GM23338 (cell line): ENCODE measurements around the gene ARHGAP27.

Experiments
- CREB1 ChIP-seq: fragments of 250-450 bp; sonication (Bioruptor Pico); IDR thresholded peaks from 2 replicates; pipeline ENCODE4 v1.5.0; 2020; ENCODE audit warnings: low read depth, mild to moderate bottlenecking, moderate library complexity
- EZH2 ChIP-seq: fragments of 200-600 bp; sonication (generic); IDR thresholded peaks from one replicate; pipeline ENCODE4 v1.8.0; 2017; ENCODE audit warnings: antibody characterized with exemption, mild to moderate bottlenecking, low read depth; ENCODE audit not compliant: unreplicated experiment
- EZH2phosphoT487 ChIP-seq: fragments of 200-600 bp; sonication (generic); IDR thresholded peaks from one replicate; pipeline ENCODE4 v1.8.1; 2018; ENCODE audit warnings: antibody characterized with exemption; ENCODE audit not compliant: unreplicated experiment
- NANOG ChIP-seq: IDR thresholded peaks from 2 replicates; pipeline ENCODE4 v1.6.1; 2016; ENCODE audit warnings: antibody characterized with exemption, borderline replicate concordance
- POLR2AphosphoS5 ChIP-seq: IDR thresholded peaks from 2 replicates; pipeline ENCODE4 v1.6.1; 2016; ENCODE audit warnings: antibody characterized with exemption, low read depth
- STAT1 ChIP-seq: IDR thresholded peaks from one replicate; pipeline ENCODE4 v1.6.1; 2016; ENCODE audit warnings: antibody characterized with exemption; ENCODE audit not compliant: unreplicated experiment
- ZNF331 ChIP-seq: fragments of 250-450 bp; sonication (Bioruptor Pico); IDR thresholded peaks from 2 replicates; pipeline ENCODE4 v1.5.0; 2020; ENCODE audit warnings: low read depth, mild to moderate bottlenecking, moderate library complexity
- TF ChIP-seq, protein P1 (sequence below), 2 experiments: fragments of 200-600 bp in 1 of 2; sonication (generic) in 1 of 2; conservative IDR thresholded peaks; 2 replicates each; pipeline versions ENCODE4 v1.5.1 to v1.6.1; 2016 to 2017; ENCODE audit warnings: antibody characterized with exemption in 2 of 2, low read depth in 2 of 2, mild to moderate bottlenecking in 2 of 2, moderate library complexity in 1 of 2
- TF ChIP-seq, protein P2 (sequence below): IDR thresholded peaks from one replicate; pipeline ENCODE4 v1.6.1; 2018; ENCODE audit warnings: antibody characterized with exemption; ENCODE audit not compliant: unreplicated experiment
- TF ChIP-seq, protein P3 (sequence below): IDR thresholded peaks from 2 replicates; pipeline ENCODE4 v1.6.1; 2016; ENCODE audit warnings: antibody characterized with exemption

DNA sequence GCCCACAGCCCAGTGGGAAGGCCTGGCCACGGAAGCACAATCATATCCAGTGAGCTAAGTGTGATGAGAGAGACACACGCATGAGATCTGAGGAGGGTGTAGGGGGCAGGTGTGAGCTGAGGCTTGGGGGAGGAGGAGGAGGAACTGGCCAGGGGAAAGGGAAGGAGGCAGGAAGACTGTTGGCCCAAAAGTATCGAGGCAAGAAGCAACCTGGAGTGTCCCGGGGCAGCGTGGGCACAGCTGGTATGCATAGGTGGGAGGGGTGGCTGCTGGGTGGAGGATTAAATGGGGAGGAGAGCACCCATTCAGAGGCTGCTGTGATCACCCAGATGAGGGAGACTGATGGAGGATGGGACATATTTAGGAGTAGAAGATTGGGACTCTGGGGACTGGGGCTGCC, 41.4 kb downstream of the ARHGAP27 start:
- TF ChIP-seq, protein P1, sequence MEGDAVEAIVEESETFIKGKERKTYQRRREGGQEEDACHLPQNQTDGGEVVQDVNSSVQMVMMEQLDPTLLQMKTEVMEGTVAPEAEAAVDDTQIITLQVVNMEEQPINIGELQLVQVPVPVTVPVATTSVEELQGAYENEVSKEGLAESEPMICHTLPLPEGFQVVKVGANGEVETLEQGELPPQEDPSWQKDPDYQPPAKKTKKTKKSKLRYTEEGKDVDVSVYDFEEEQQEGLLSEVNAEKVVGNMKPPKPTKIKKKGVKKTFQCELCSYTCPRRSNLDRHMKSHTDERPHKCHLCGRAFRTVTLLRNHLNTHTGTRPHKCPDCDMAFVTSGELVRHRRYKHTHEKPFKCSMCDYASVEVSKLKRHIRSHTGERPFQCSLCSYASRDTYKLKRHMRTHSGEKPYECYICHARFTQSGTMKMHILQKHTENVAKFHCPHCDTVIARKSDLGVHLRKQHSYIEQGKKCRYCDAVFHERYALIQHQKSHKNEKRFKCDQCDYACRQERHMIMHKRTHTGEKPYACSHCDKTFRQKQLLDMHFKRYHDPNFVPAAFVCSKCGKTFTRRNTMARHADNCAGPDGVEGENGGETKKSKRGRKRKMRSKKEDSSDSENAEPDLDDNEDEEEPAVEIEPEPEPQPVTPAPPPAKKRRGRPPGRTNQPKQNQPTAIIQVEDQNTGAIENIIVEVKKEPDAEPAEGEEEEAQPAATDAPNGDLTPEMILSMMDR (conservative IDR thresholded peaks at IDR 0.05; ENCODE audit: low read depth in 2 of 2) = no peak
- no peak for TF ChIP-seq NANOG
- TF ChIP-seq, protein P2, sequence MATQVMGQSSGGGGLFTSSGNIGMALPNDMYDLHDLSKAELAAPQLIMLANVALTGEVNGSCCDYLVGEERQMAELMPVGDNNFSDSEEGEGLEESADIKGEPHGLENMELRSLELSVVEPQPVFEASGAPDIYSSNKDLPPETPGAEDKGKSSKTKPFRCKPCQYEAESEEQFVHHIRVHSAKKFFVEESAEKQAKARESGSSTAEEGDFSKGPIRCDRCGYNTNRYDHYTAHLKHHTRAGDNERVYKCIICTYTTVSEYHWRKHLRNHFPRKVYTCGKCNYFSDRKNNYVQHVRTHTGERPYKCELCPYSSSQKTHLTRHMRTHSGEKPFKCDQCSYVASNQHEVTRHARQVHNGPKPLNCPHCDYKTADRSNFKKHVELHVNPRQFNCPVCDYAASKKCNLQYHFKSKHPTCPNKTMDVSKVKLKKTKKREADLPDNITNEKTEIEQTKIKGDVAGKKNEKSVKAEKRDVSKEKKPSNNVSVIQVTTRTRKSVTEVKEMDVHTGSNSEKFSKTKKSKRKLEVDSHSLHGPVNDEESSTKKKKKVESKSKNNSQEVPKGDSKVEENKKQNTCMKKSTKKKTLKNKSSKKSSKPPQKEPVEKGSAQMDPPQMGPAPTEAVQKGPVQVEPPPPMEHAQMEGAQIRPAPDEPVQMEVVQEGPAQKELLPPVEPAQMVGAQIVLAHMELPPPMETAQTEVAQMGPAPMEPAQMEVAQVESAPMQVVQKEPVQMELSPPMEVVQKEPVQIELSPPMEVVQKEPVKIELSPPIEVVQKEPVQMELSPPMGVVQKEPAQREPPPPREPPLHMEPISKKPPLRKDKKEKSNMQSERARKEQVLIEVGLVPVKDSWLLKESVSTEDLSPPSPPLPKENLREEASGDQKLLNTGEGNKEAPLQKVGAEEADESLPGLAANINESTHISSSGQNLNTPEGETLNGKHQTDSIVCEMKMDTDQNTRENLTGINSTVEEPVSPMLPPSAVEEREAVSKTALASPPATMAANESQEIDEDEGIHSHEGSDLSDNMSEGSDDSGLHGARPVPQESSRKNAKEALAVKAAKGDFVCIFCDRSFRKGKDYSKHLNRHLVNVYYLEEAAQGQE = no peak
- no peak for TF ChIP-seq EZH2
- TF ChIP-seq ZNF331 (CRISPR knock-in tag) = no peak
- no peak for TF ChIP-seq CREB1 (CRISPR knock-in tag)
- TF ChIP-seq POLR2AphosphoS5 = no peak
- no peak for TF ChIP-seq EZH2phosphoT487
- TF ChIP-seq STAT1 = no peak
- TF ChIP-seq, protein P3, sequence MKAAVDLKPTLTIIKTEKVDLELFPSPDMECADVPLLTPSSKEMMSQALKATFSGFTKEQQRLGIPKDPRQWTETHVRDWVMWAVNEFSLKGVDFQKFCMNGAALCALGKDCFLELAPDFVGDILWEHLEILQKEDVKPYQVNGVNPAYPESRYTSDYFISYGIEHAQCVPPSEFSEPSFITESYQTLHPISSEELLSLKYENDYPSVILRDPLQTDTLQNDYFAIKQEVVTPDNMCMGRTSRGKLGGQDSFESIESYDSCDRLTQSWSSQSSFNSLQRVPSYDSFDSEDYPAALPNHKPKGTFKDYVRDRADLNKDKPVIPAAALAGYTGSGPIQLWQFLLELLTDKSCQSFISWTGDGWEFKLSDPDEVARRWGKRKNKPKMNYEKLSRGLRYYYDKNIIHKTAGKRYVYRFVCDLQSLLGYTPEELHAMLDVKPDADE = no peak
